NCI-H82 (cell line): Measurements from ENCODE around the gene PPM1J.

ENCODE experiments used
- DNase-seq: peaks from one replicate; lab custom pipeline; 2025; lab: John Stamatoyannopoulos, UW

The PPM1J gene

GRCh38 chr1:112687361-112687760 lies 27.8 kb downstream of the PPM1J start:
- no peak for DNase-seq

- peak; percentile 32 for DNase-seq
Measured at GRCh38 chr1:112686835-112687234, 28.3 kb downstream of the PPM1J start.

GRCh38 chr1:112686417-112686816 lies 28.7 kb downstream of the PPM1J start:
- DNase-seq = no peak

GRCh38 chr1:112685913-112686312 lies 29.2 kb downstream of the PPM1J start:
- DNase-seq = no peak

GRCh38 chr1:112678605-112679004 lies 36.5 kb downstream of the PPM1J start:
- DNase-seq = no peak

- DNase-seq = no peak
Measured at GRCh38 chr1:112677501-112677900, 37.6 kb downstream of the PPM1J start.

- DNase-seq = no peak
Measured at GRCh38 chr1:112676543-112676942, 38.6 kb downstream of the PPM1J start.

GRCh38 chr1:112675728-112676381 lies 39.3 kb downstream of the PPM1J start:
- DNase-seq = no peak

- peak; percentile 72 for DNase-seq
Measured at GRCh38 chr1:112674986-112675727, 40.0 kb downstream of the PPM1J start.

- peak; percentile 86 for DNase-seq
Measured at GRCh38 chr1:112674440-112674985, 40.6 kb downstream of the PPM1J start, which contains the start of gene MOV10. TSS of gene MOV10 (plus strand) at chr1:112674659. CDS start at chr1:112674913, 254 bp downstream.

GRCh38 chr1:112673592-112674439 lies 41.3 kb downstream of the PPM1J start:
- DNase-seq = peak; percentile 52

- DNase-seq = no peak
Measured at GRCh38 chr1:112672842-112673241, 42.3 kb downstream of the PPM1J start.

GRCh38 chr1:112672009-112672408 lies 43.1 kb downstream of the PPM1J start:
- DNase-seq = no peak

GRCh38 chr1:112666946-112667345 lies 48.2 kb downstream of the PPM1J start:
- DNase-seq = no peak

- no peak for DNase-seq
Measured at GRCh38 chr1:112665857-112666256, 49.3 kb downstream of the PPM1J start.
